ENCODE data around the gene C12orf43.

Gene C12orf43

GRCh38 chr12:120998435-120998834 lies 17.9 kb downstream of the C12orf43 start:
- no peak for DNase-seq

GRCh38 chr12:120997448-120997847 lies 18.8 kb downstream of the C12orf43 start:
- DNase-seq = no peak

- DNase-seq = no peak
These were observed 20.0 kb downstream of the C12orf43 start for GRCh38 chr12:120996133-120996746.

- DNase-seq = no peak
These were observed 21.5 kb downstream of the C12orf43 start for GRCh38 chr12:120994589-120995337.

GRCh38 chr12:120994059-120994458 lies 22.2 kb downstream of the C12orf43 start:
- DNase-seq = no peak

- DNase-seq = no peak
These were observed 22.8 kb downstream of the C12orf43 start for GRCh38 chr12:120993496-120993895.

- DNase-seq = no peak
These were observed 23.3 kb downstream of the C12orf43 start for GRCh38 chr12:120992989-120993388.

- no peak for DNase-seq
These were observed 24.3 kb downstream of the C12orf43 start for GRCh38 chr12:120991965-120992364.

GRCh38 chr12:120990487-120991055 lies 25.7 kb downstream of the C12orf43 start:
- DNase-seq = no peak

- no peak for DNase-seq
These were observed 26.6 kb downstream of the C12orf43 start for GRCh38 chr12:120989687-120990086.

- DNase-seq = no peak
These were observed 27.6 kb downstream of the C12orf43 start for GRCh38 chr12:120988658-120989057.

GRCh38 chr12:120988234-120988633 lies 28.1 kb downstream of the C12orf43 start:
- DNase-seq = no peak

- DNase-seq = no peak
These were observed 31.9 kb downstream of the C12orf43 start for GRCh38 chr12:120984351-120984898.

GRCh38 chr12:120983759-120984158 lies 32.5 kb downstream of the C12orf43 start:
- no peak for DNase-seq

- DNase-seq = no peak
These were observed 33.6 kb downstream of the C12orf43 start for GRCh38 chr12:120982659-120983058.

GRCh38 chr12:120981407-120981941 lies 34.8 kb downstream of the C12orf43 start:
- DNase-seq = no peak

GRCh38 chr12:120980800-120981368 lies 35.4 kb downstream of the C12orf43 start:
- no peak for DNase-seq

- DNase-seq = no peak
These were observed 36.2 kb downstream of the C12orf43 start for GRCh38 chr12:120979862-120980696.

GRCh38 chr12:120979220-120979861 lies 36.9 kb downstream of the C12orf43 start:
- no peak for DNase-seq

- DNase-seq = no peak
These were observed 37.7 kb downstream of the C12orf43 start, which contains the start of gene HNF1A for GRCh38 chr12:120978296-120979219. HNF1A (plus strand) TSS chr12:120978543; CDS start chr12:120978769, 226 bp downstream.
